Activated T-helper 1 cell treated with Interleukin-2 at 50 U/mL for 16 hours (primary cell): ENCODE results near the gene RSPRY1.
"Not testable (repeated sequence)": the region's sequence is repeated elsewhere in the genome, so short reads cannot be mapped to it uniquely, and the experiment has no call there.

Experiments
- DNase-seq: peaks from one replicate; pipeline ENCODE4 v3.0.0-alpha.2; 2020; ENCODE audit warnings: low read depth

RSPRY1 gene

GRCh38 chr16:57271867-57272495 is 85.9 kb downstream of the RSPRY1 start:
- DNase-seq, result no peak

GRCh38 chr16:57273359-57273758 is 87.2 kb downstream of the RSPRY1 start:
- no peak for DNase-seq

- DNase-seq, result no peak
These were observed 87.7 kb downstream of the RSPRY1 start for GRCh38 chr16:57273826-57274225.

GRCh38 chr16:57275946-57276345 is 89.8 kb downstream of the RSPRY1 start:
- not testable (repeated sequence) for DNase-seq

- DNase-seq, result no peak
These were observed 90.5 kb downstream of the RSPRY1 start for GRCh38 chr16:57276596-57276995.

- no peak for DNase-seq
These were observed 91.5 kb downstream of the RSPRY1 start for GRCh38 chr16:57277586-57277985.

- no peak for DNase-seq
These were observed 92.4 kb downstream of the RSPRY1 start for GRCh38 chr16:57278494-57278893.

- DNase-seq, result no peak
These were observed 93.9 kb downstream of the RSPRY1 start for GRCh38 chr16:57279780-57280638.

GRCh38 chr16:57281791-57282190 is 95.7 kb downstream of the RSPRY1 start:
- DNase-seq, result no peak

GRCh38 chr16:57282510-57283213 is 96.5 kb downstream of the RSPRY1 start:
- DNase-seq, result no peak

GRCh38 chr16:57283214-57283958 is 97.3 kb downstream of the RSPRY1 start:
- DNase-seq, result no peak

GRCh38 chr16:57283959-57284208 is 97.8 kb downstream of the RSPRY1 start:
- no peak for DNase-seq

- DNase-seq, result no peak
These were observed 98.3 kb downstream of the RSPRY1 start, which contains the start of gene PLLP for GRCh38 chr16:57284209-57284951. Gene PLLP (minus strand): TSS chr16:57284672. CDS start chr16:57284540, 132 bp downstream.

- DNase-seq, result no peak
These were observed 98.8 kb downstream of the RSPRY1 start for GRCh38 chr16:57284952-57285363.

- no peak for DNase-seq
These were observed 99.2 kb downstream of the RSPRY1 start for GRCh38 chr16:57285379-57285778.

GRCh38 chr16:57289391-57290257 is 103.5 kb downstream of the RSPRY1 start:
- DNase-seq, result no peak
